Fibroblast of mammary gland (primary cell): ENCODE results near the gene LRRC14B.
"Not testable (repeated sequence)": the region's sequence is repeated elsewhere in the genome, so short reads cannot be mapped to it uniquely, and the experiment has no call there.

Experiments
- DNase-seq: peaks from one replicate; pipeline ENCODE4 v3.0.0-alpha.2; 2010; ENCODE audit warnings: low read depth
- H3K4me3 ChIP-seq: 2 replicates; pipeline ENCODE4 v1.5.1; 2011; ENCODE audit warnings: low read depth, mild to moderate bottlenecking, low read length, moderate library complexity; ENCODE audit not compliant: control insufficient read depth
- CTCF ChIP-seq: conservative IDR thresholded peaks from 2 replicates; pipeline ENCODE4 v1.5.1; 2011; ENCODE audit warnings: low read depth, low read length, inconsistent platforms; ENCODE audit not compliant: control insufficient read depth, insufficient read depth

The LRRC14B gene

GRCh38 chr5:163338-163620 lies 28.0 kb upstream of the LRRC14B start:
- no peak for TF ChIP-seq CTCF
- no peak for DNase-seq

GRCh38 chr5:163841-164240 lies 27.5 kb upstream of the LRRC14B start:
- H3K4me3 ChIP-seq, result no peak overlapping the region
- TF ChIP-seq CTCF, result no peak
- DNase-seq, result no peak

More at GRCh38 chr5:163338-163620, 28.0 kb upstream of the LRRC14B start:
- H3K4me3 ChIP-seq, result no peak overlapping the region

GRCh38 chr5:164244-164643 lies 27.1 kb upstream of the LRRC14B start:
- no peak for TF ChIP-seq CTCF
- DNase-seq, result no peak
- no peak overlapping the region for H3K4me3 ChIP-seq

- not testable (repeated sequence) for DNase-seq, H3K4me3 ChIP-seq
Observed at GRCh38 chr5:164783-165182, 26.5 kb upstream of the LRRC14B start.

GRCh38 chr5:166441-167372 lies 24.6 kb upstream of the LRRC14B start:
- TF ChIP-seq CTCF, result no peak
- no peak overlapping the region for H3K4me3 ChIP-seq
- DNase-seq, result no peak

GRCh38 chr5:167511-167910 lies 23.8 kb upstream of the LRRC14B start:
- H3K4me3 ChIP-seq, result no peak overlapping the region
- DNase-seq, result no peak
- TF ChIP-seq CTCF, result no peak

- DNase-seq, result peak; percentile 99
- no peak for TF ChIP-seq CTCF
Observed at GRCh38 chr5:167982-168660, 23.2 kb upstream of the LRRC14B start.

More at GRCh38 chr5:167982-168660, 23.2 kb upstream of the LRRC14B start:
- H3K4me3 ChIP-seq, result no peak overlapping the region
